AG04449 (cell line): Measurements from ENCODE around the gene ANKRD13D.

Source experiments
- CTCF ChIA-PET: fragments of 350-600 bp; formaldehyde crosslinking; extraction: SDS; loops from one replicate; lab custom pipeline; 2021; ENCODE audit warnings: antibody characterized with exemption; lab: Yijun Ruan, JAX
- POLR2A ChIA-PET: fragments of 400-600, 350-600 bp; formaldehyde crosslinking; extraction: SDS; loops from one replicate; lab custom pipeline; 2020; ENCODE audit warnings: antibody characterized with exemption, inconsistent platforms; lab: Yijun Ruan, JAX
- DNase-seq: peaks from one replicate; pipeline ENCODE4 v3.0.0-alpha.2; 2010; ENCODE audit warnings: low read depth, low spot score
- H3K4me3 ChIP-seq: 2 replicates; pipeline ENCODE4 v1.5.1; 2011; ENCODE audit warnings: low read depth, mild to moderate bottlenecking, control low read depth, low read length
- CTCF ChIP-seq: IDR thresholded peaks from one replicate; pipeline ENCODE4 v1.5.1; 2011; ENCODE audit warnings: mild to moderate bottlenecking, moderate library complexity, low read length, control low read depth, inconsistent platforms; ENCODE audit not compliant: insufficient read depth; ENCODE audit errors: missing control alignments

Gene ANKRD13D

DNA sequence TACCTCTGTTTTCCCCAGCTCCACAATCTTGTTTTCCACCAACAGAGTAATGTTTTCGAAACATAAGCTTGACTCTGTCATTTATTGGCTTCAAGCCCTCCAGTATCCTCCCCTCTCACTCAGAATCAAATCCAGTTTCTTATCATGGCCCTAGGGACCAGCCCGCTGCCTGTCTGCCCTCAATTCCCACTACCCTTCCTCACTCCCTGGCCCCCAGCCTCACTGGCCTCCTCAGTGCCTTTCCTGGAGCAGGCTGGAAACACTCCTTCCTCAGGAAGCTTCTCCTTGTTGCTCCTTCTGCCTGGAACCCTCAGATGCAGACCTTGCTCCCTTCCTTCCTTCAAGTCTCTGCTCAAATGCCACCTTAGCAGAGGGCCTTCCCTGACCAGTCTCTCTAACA lies 60.4 kb downstream of the ANKRD13D start:
- ChIA-PET CTCF (interaction anchor here (0.8 to 41.2 kb wide), 6 partner anchors 11 to 134 kb away, joined by 3 to 2108 read pairs (median 74); partner anchors contain the start of genes CLCF1, PPP1CA, RAD9A and TBC1D10C), POLR2A (interaction anchor here (0.6 kb wide), 1 partner anchor 125 kb away, joined by 3 read pairs; no protein-coding TSS in a partner anchor)
- no peak for DNase-seq
- no peak for TF ChIP-seq CTCF
- H3K4me3 ChIP-seq, result no peak overlapping the region

GRCh38 chr11:67349928-67350465 lies 60.9 kb downstream of the ANKRD13D start:
- CTCF ChIA-PET, result interaction anchor here (0.9 to 41.2 kb wide), 9 partner anchors 12 to 233 kb away, joined by 3 to 2108 read pairs (median 7); partner anchors contain the start of genes CLCF1, GRK2, GSTP1 and PPP1CA
- POLR2A ChIA-PET, result no interaction called here
- no peak for DNase-seq
- H3K4me3 ChIP-seq, result no peak overlapping the region
- no peak for TF ChIP-seq CTCF

DNA sequence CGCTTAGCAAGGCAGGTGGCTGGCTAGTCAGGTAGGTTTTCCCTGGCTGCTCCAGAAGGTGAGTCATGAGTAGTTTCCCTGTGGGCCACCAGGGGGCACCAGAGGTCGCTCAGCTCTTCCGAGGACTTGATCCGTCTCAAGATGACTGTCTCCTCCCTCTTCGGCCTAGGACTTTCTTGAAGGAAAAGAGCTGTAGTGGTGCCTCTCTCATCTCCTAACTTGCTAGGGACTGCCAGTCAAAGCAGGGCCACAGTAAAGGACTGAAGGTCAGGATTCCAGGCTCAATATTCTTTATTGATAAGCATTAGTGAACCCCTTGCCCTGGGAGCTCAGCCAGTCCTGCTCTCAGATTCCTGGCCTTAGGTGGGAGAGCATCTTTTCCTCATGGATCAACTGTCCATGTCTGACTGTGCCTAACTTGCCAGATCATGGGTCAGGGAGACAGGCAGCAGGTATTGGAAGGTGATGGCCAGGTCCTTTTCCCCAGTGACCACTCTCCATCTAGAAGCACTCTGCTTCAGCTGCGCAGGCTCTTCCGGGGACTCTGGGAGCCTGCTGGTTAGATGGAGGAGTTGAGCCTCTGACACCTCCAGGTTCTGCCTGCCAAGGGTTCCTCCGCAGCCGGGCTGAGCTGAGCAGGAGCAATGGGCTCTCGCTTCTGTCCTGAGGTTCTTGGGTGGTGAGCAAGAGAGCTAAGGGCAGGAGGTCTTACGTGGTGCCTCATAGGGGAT lies 62.3 kb downstream of the ANKRD13D start:
- ChIA-PET POLR2A (interaction anchor here (0.6 to 5.4 kb wide), 6 partner anchors 17 to 50 kb away, joined by 3 to 76 read pairs (median 4); partner anchors contain the start of genes CLCF1 and PPP1CA), CTCF (interaction anchor here (0.6 to 41.2 kb wide), 34 partner anchors 13 to 451 kb away, joined by 3 to 2108 read pairs (median 5); partner anchors contain the start of genes ANKRD13D, CDK2AP2, CLCF1 and GRK2)
- DNase-seq, result no peak
- TF ChIP-seq CTCF, result peak; percentile 88
- peak overlapping the region; percentile 21 for H3K4me3 ChIP-seq
